ENCODE data around the gene TAX1BP1. TPM values are rescaled to one million over a fixed set of nuclear protein-coding genes. Genes with fewer than 3 reads are reported as not detected.

Gene TAX1BP1
- total RNA-seq, 2 experiments from 2014 or later: 27.9 to 49.7 TPM

DNA sequence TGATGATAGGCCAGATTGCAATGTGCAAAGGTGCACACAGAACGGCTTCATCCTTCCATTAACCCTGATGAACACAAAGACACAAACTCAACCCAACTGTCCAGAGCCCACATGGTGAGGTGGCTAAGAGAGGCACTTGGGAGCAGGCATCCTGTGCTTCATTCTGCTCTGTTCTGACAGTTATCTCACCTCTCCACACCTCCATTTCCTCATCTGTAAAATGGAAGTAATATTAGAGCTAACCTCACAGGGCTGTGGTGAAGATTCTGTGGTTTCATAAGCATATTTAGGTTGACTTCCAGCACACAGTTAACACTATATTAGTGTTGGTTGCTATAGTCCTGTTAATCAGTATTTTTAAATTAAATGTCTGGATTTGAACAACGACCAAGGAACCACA, 126.3 kb downstream of the TAX1BP1 start:
- intact Hi-C loops (cut with micrococcal nuclease; ENCODE audit: unreplicated experiment): no loop called here

DNA sequence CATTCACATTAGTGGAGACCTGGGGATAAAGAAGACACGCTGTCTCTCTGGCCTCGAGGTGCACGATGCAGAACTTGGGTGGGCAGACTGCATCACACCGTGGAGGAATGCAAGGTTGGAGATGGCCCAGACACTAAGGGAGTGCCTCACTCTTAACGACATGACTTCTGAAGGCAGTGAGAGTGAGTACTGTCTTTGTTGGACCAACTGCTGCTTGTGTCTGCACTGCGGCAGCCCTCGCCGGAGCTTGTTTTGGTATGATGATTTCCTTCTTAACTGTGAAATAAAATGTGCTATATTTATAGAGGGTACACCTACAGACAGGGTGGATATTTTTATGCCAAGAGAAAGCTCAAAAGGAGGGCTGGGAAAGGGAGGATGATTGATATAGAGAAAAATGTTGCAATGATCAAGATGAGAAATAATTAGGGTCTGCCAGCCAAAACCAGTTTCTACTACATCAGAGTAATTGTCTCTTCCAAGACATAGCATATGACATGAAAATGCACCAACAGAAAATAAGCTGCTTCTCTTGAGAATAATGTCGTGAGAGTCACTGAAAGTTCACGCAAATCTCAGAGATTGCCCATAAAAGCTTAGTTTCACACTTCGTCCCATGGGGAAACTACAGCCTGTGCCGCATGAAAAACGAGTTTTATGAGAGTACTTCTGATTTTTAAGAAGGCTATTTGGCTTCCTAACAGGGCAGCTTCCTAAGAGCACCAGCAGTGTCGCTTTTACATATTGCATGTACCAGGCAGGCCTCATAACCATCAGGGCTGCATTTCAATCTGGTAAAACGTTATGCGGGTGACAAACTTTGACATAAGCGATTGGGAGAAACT, 127.1 kb downstream of the TAX1BP1 start:
- CTCF ChIA-PET (ENCODE audit: unreplicated experiment): no interaction called here
- no TSS peak for BruUV-seq (replicated peaks)

More for the DNA sequence above, 126.3 kb downstream of the TAX1BP1 start:
- Histone ChIP-seq H3K9me3 (ENCODE audit: low read length) (no peaks in the 10 kb centered on the region), H3K27ac (ENCODE audit: low read depth, low read length, poor library complexity, severe bottlenecking) (no peak overlapping the region), H3K4me2 (ENCODE audit: low read length) (no peak overlapping the region), H3K9me2 (ENCODE audit: insufficient read depth, low read length) (no peaks in the 10 kb centered on the region), H3K4me1 (ENCODE audit: insufficient read depth, low read length, poor library complexity, severe bottlenecking) (no peaks in the 10 kb centered on the region), H2AFZ (ENCODE audit: low read length) (no peak overlapping the region), H4K20me1 (ENCODE audit: insufficient read depth, low read length) (no peaks in the 10 kb centered on the region), H3K36me3 (ENCODE audit: insufficient read depth, low read length) (no peaks in the 10 kb centered on the region), H3K79me2 (ENCODE audit: insufficient read depth, low read depth, low read length) (no peaks in the 10 kb centered on the region), H3K4me3 (ENCODE audit: low read depth, low read length, poor library complexity, severe bottlenecking) (no peak overlapping the region)
- CTCF ChIA-PET (ENCODE audit: unreplicated experiment): no interaction called here
- DNase-seq (ENCODE audit: low spot score): no peak
- TF ChIP-seq EZH2phosphoT487 (IDR thresholded peaks at IDR 0.05; ENCODE audit: borderline replicate concordance, low read depth, low read length): no peak
- TF ChIP-seq, protein P1, sequence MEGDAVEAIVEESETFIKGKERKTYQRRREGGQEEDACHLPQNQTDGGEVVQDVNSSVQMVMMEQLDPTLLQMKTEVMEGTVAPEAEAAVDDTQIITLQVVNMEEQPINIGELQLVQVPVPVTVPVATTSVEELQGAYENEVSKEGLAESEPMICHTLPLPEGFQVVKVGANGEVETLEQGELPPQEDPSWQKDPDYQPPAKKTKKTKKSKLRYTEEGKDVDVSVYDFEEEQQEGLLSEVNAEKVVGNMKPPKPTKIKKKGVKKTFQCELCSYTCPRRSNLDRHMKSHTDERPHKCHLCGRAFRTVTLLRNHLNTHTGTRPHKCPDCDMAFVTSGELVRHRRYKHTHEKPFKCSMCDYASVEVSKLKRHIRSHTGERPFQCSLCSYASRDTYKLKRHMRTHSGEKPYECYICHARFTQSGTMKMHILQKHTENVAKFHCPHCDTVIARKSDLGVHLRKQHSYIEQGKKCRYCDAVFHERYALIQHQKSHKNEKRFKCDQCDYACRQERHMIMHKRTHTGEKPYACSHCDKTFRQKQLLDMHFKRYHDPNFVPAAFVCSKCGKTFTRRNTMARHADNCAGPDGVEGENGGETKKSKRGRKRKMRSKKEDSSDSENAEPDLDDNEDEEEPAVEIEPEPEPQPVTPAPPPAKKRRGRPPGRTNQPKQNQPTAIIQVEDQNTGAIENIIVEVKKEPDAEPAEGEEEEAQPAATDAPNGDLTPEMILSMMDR (conservative IDR thresholded peaks at IDR 0.05; ENCODE audit: low read length): no peak
- BruUV-seq (replicated peaks): no TSS peak
- POLR2A ChIA-PET: interaction anchor here (0.7 kb wide), 1 partner anchor 203 kb away, joined by 3 read pairs; the partner anchor contains the start of gene HIBADH

More for the DNA sequence above, 127.1 kb downstream of the TAX1BP1 start:
- Histone ChIP-seq H3K9me2 (ENCODE audit: insufficient read depth, low read length) (no peaks in the 10 kb centered on the region), H3K4me1 (ENCODE audit: insufficient read depth, low read length, poor library complexity, severe bottlenecking) (no peaks in the 10 kb centered on the region), H4K20me1 (ENCODE audit: insufficient read depth, low read length) (no peaks in the 10 kb centered on the region), H2AFZ (ENCODE audit: low read length) (no peak overlapping the region), H3K79me2 (ENCODE audit: insufficient read depth, low read depth, low read length) (no peaks in the 10 kb centered on the region), H3K4me2 (ENCODE audit: low read length) (no peak overlapping the region), H3K27ac (ENCODE audit: low read depth, low read length, poor library complexity, severe bottlenecking) (no peak overlapping the region), H3K36me3 (ENCODE audit: insufficient read depth, low read length) (no peaks in the 10 kb centered on the region), H3K4me3 (ENCODE audit: low read depth, low read length, poor library complexity, severe bottlenecking) (no peak overlapping the region), H3K9me3 (ENCODE audit: low read length) (no peaks in the 10 kb centered on the region)
- DNase-seq (ENCODE audit: low spot score): no peak
- intact Hi-C loops (cut with micrococcal nuclease; ENCODE audit: unreplicated experiment): no loop called here
- POLR2A ChIA-PET: interaction anchor here (0.5 kb wide), 1 partner anchor 52 kb away, joined by 3 read pairs; no protein-coding TSS in a partner anchor
- TF ChIP-seq EZH2phosphoT487 (IDR thresholded peaks at IDR 0.05; ENCODE audit: borderline replicate concordance, low read depth, low read length): no peak
- TF ChIP-seq, protein P1 (conservative IDR thresholded peaks at IDR 0.05; ENCODE audit: low read length): no peak

Measured in OCI-LY7 (cell line).